ENCODE results near the gene OPA3. TPM values are rescaled to one million over a fixed set of nuclear protein-coding genes. Genes with fewer than 3 reads are reported as not detected.

OPA3 gene
- polyA plus RNA-seq, 1 donor (not counting 4 experiments of a cell fraction or from before 2014, with no cell fraction given) = 11.9 TPM

- Histone ChIP-seq H3K27ac (ENCODE audit: control insufficient read depth, insufficient read depth, low read length) (no peak overlapping the region), H3K27me3 (ENCODE audit: control insufficient read depth, extremely low read depth, insufficient read depth, low read length) (no peaks in the 10 kb centered on the region), H3K9me1 (ENCODE audit: control insufficient read depth, extremely low read depth, insufficient read depth, low read length) (no peaks in the 10 kb centered on the region), H3K36me3 (ENCODE audit: control insufficient read depth in 2 of 2, extremely low read depth in 1 of 2, insufficient read depth in 2 of 2, low read length in 2 of 2) (peaks cover 0 to 5% of the 10 kb centered on the region in 2 experiments), H3K4me3 (ENCODE audit: control insufficient read depth in 2 of 3, extremely low read depth in 1 of 3, insufficient read depth in 2 of 3, low read depth in 1 of 3, low read length in 3 of 3) (no peak overlapping the region), H4K20me1 (ENCODE audit: control insufficient read depth, extremely low read depth, insufficient read depth, low read length) (no peaks in the 10 kb centered on the region), H3K9ac (ENCODE audit: control insufficient read depth, extremely low read depth, insufficient read depth, low read length) (no peak overlapping the region), H2AFZ (ENCODE audit: control insufficient read depth, low read length) (no peak overlapping the region), H3K9me3 (ENCODE audit: control insufficient read depth, low read depth, low read length) (no peaks in the 10 kb centered on the region), H3K4me2 (ENCODE audit: control insufficient read depth, extremely low read depth, insufficient read depth, low read depth, low read length) (no peak overlapping the region), H3K4me1 (ENCODE audit: control insufficient read depth, extremely low read depth, insufficient read depth, low read length) (peaks cover 14% of the 10 kb centered on the region), H3K79me2 (ENCODE audit: control insufficient read depth, insufficient read depth, low read length) (no peaks in the 10 kb centered on the region)
- TF ChIP-seq EZH2 (IDR thresholded peaks at IDR 0.05; ENCODE audit: low read length) = no peak
- no peak for TF ChIP-seq CTCF (optimal IDR thresholded peaks at IDR 0.05 in 1 of 3, IDR thresholded peaks at IDR 0.05 in 1 of 3, conservative IDR thresholded peaks at IDR 0.05 in 1 of 3; ENCODE audit: extremely low read depth in 1 of 3, insufficient read depth in 2 of 3, low read length in 3 of 3)
- DNase-seq (ENCODE audit: low read depth, low spot score) (no peak), FAIRE-seq (no peak)
- dilution Hi-C loops (cut with MboI; ENCODE audit: extremely low pct_ligation_motif_present, low sequenced_read_pairs) = no loop called here
Measured at GRCh38 chr19:45489216-45489855, 95.3 kb downstream of the OPA3 start.

GRCh38 chr19:45488708-45489107 lies 95.9 kb downstream of the OPA3 start:
- Histone ChIP-seq H3K9me1 (ENCODE audit: control insufficient read depth, extremely low read depth, insufficient read depth, low read length) (no peaks in the 10 kb centered on the region), H4K20me1 (ENCODE audit: control insufficient read depth, extremely low read depth, insufficient read depth, low read length) (no peaks in the 10 kb centered on the region), H3K27me3 (ENCODE audit: control insufficient read depth, extremely low read depth, insufficient read depth, low read length) (no peaks in the 10 kb centered on the region), H2AFZ (ENCODE audit: control insufficient read depth, low read length) (no peak overlapping the region), H3K9ac (ENCODE audit: control insufficient read depth, extremely low read depth, insufficient read depth, low read length) (no peak overlapping the region), H3K4me2 (ENCODE audit: control insufficient read depth, extremely low read depth, insufficient read depth, low read depth, low read length) (no peak overlapping the region), H3K4me1 (ENCODE audit: control insufficient read depth, extremely low read depth, insufficient read depth, low read length) (peaks cover 14% of the 10 kb centered on the region), H3K27ac (ENCODE audit: control insufficient read depth, insufficient read depth, low read length) (no peak overlapping the region), H3K79me2 (ENCODE audit: control insufficient read depth, insufficient read depth, low read length) (no peaks in the 10 kb centered on the region), H3K4me3 (ENCODE audit: control insufficient read depth in 2 of 3, extremely low read depth in 1 of 3, insufficient read depth in 2 of 3, low read depth in 1 of 3, low read length in 3 of 3) (no peak overlapping the region), H3K36me3 (ENCODE audit: control insufficient read depth in 2 of 2, extremely low read depth in 1 of 2, insufficient read depth in 2 of 2, low read length in 2 of 2) (peaks cover 0 to 1% of the 10 kb centered on the region in 2 experiments), H3K9me3 (ENCODE audit: control insufficient read depth, low read depth, low read length) (no peaks in the 10 kb centered on the region)
- FAIRE-seq = no peak
- dilution Hi-C loops (cut with MboI; ENCODE audit: extremely low pct_ligation_motif_present, low sequenced_read_pairs) = no loop called here
- no peak for DNase-seq (ENCODE audit: low read depth, low spot score)
- TF ChIP-seq CTCF (optimal IDR thresholded peaks at IDR 0.05 in 1 of 3, IDR thresholded peaks at IDR 0.05 in 1 of 3, conservative IDR thresholded peaks at IDR 0.05 in 1 of 3; ENCODE audit: extremely low read depth in 1 of 3, insufficient read depth in 2 of 3, low read length in 3 of 3) (no peak), EZH2 (IDR thresholded peaks at IDR 0.05; ENCODE audit: low read length) (no peak)

All from keratinocyte (primary cell).